ENCODE data around the gene AKAP14. TPM values are rescaled to one million over a fixed set of nuclear protein-coding genes. Genes with fewer than 3 reads are reported as not detected.

AKAP14 gene
- polyA plus RNA-seq (not detected in 3 replicates), polyA minus RNA-seq (not detected in 3 replicates)
- not detected for polyA plus RNA-seq (2011; ENCODE audit: low read depth)
- polyA plus RNA-seq (2011; cell fraction: cytosol; rRNA removed): not detected in 2 replicates
- not detected in 2 replicates for polyA plus RNA-seq (2011; cell fraction: nucleus; rRNA removed)
- polyA plus RNA-seq (2012; ENCODE audit: low replicate concordance): not detected in 2 replicates
- not detected for polyA minus RNA-seq (2011; cell fraction: cytosol; rRNA and poly(A)+ RNA removed)
- polyA minus RNA-seq (2011; cell fraction: nucleus; rRNA and poly(A)+ RNA removed): not detected in 2 replicates

- FAIRE-seq: no peak
- Histone ChIP-seq H3K36me3 (ENCODE audit: control insufficient read depth in 2 of 2, extremely low read depth in 1 of 2, insufficient read depth in 2 of 2, low read length in 2 of 2) (no peaks in the 10 kb centered on the region), H3K27ac (ENCODE audit: control insufficient read depth, insufficient read depth, low read length) (no peak within 1 kb of the TSS), H3K4me2 (ENCODE audit: control insufficient read depth, extremely low read depth, insufficient read depth, low read depth, low read length) (no peak within 1 kb of the TSS), H3K79me2 (ENCODE audit: control insufficient read depth, insufficient read depth, low read length) (no peaks in the 10 kb centered on the region), H2AFZ (ENCODE audit: control insufficient read depth, low read length) (no peak within 1 kb of the TSS), H3K9me3 (ENCODE audit: control insufficient read depth, low read depth, low read length) (no peaks in the 10 kb centered on the region), H3K9me1 (ENCODE audit: control insufficient read depth, extremely low read depth, insufficient read depth, low read length) (no peaks in the 10 kb centered on the region), H3K4me3 (ENCODE audit: control insufficient read depth in 2 of 3, extremely low read depth in 1 of 3, insufficient read depth in 2 of 3, low read depth in 1 of 3, low read length in 3 of 3) (no peak within 1 kb of the TSS), H3K4me1 (ENCODE audit: control insufficient read depth, extremely low read depth, insufficient read depth, low read length) (no peaks in the 10 kb centered on the region), H4K20me1 (ENCODE audit: control insufficient read depth, extremely low read depth, insufficient read depth, low read length) (no peaks in the 10 kb centered on the region), H3K27me3 (ENCODE audit: control insufficient read depth, extremely low read depth, insufficient read depth, low read length) (no peaks in the 10 kb centered on the region), H3K9ac (ENCODE audit: control insufficient read depth, extremely low read depth, insufficient read depth, low read length) (no peak within 1 kb of the TSS)
- TF ChIP-seq EZH2 (IDR thresholded peaks at IDR 0.05; ENCODE audit: low read length): no peak
- TF ChIP-seq CTCF (optimal IDR thresholded peaks at IDR 0.05 in 1 of 3, IDR thresholded peaks at IDR 0.05 in 1 of 3, conservative IDR thresholded peaks at IDR 0.05 in 1 of 3; ENCODE audit: extremely low read depth in 1 of 3, insufficient read depth in 2 of 3, low read length in 3 of 3): no peak
- DNase-seq (ENCODE audit: low read depth, low spot score): no peak
- dilution Hi-C loops (cut with MboI; ENCODE audit: extremely low pct_ligation_motif_present, low sequenced_read_pairs): no loop called here
These were observed at the start of gene AKAP14 for GRCh38 chrX:119895843-119896326. AKAP14 (plus strand) TSS chrX:119895893; CDS start chrX:119903224, 7,331 bp downstream.

GRCh38 chrX:119852382-119853353 is 43.0 kb upstream of the AKAP14 start, which contains the start of gene UPF3B:
UPF3B (minus strand) TSS chrX:119852963; CDS start chrX:119852928, 35 bp downstream.
- no peak for FAIRE-seq

More at GRCh38 chrX:119852382-119853353, 43.0 kb upstream of the AKAP14 start, which contains the start of gene UPF3B:
- no peak for TF ChIP-seq CTCF (optimal IDR thresholded peaks at IDR 0.05 in 1 of 3, IDR thresholded peaks at IDR 0.05 in 1 of 3, conservative IDR thresholded peaks at IDR 0.05 in 1 of 3; ENCODE audit: extremely low read depth in 1 of 3, insufficient read depth in 2 of 3, low read length in 3 of 3)
- no peak for TF ChIP-seq EZH2 (IDR thresholded peaks at IDR 0.05; ENCODE audit: low read length)
- Histone ChIP-seq H3K4me1 (ENCODE audit: control insufficient read depth, extremely low read depth, insufficient read depth, low read length) (no peaks in the 10 kb centered on the region), H4K20me1 (ENCODE audit: control insufficient read depth, extremely low read depth, insufficient read depth, low read length) (no peaks in the 10 kb centered on the region), H3K27me3 (ENCODE audit: control insufficient read depth, extremely low read depth, insufficient read depth, low read length) (no peaks in the 10 kb centered on the region), H2AFZ (ENCODE audit: control insufficient read depth, low read length) (peak within 1 kb of the TSS; percentile 91), H3K4me2 (ENCODE audit: control insufficient read depth, extremely low read depth, insufficient read depth, low read depth, low read length) (peak within 1 kb of the TSS; percentile 67), H3K79me2 (ENCODE audit: control insufficient read depth, insufficient read depth, low read length) (peaks cover 10% of the 10 kb centered on the region), H3K9me1 (ENCODE audit: control insufficient read depth, extremely low read depth, insufficient read depth, low read length) (no peaks in the 10 kb centered on the region), H3K4me3 (ENCODE audit: control insufficient read depth in 2 of 3, extremely low read depth in 1 of 3, insufficient read depth in 2 of 3, low read depth in 1 of 3, low read length in 3 of 3) (peak within 1 kb of the TSS; percentile 48 to 81 (median 79)), H3K9ac (ENCODE audit: control insufficient read depth, extremely low read depth, insufficient read depth, low read length) (peak within 1 kb of the TSS; percentile 89), H3K36me3 (ENCODE audit: control insufficient read depth in 2 of 2, extremely low read depth in 1 of 2, insufficient read depth in 2 of 2, low read length in 2 of 2) (no peaks in the 10 kb centered on the region), H3K9me3 (ENCODE audit: control insufficient read depth, low read depth, low read length) (no peaks in the 10 kb centered on the region), H3K27ac (ENCODE audit: control insufficient read depth, insufficient read depth, low read length) (peak within 1 kb of the TSS; percentile 75)
- DNase-seq (ENCODE audit: low read depth, low spot score): peak; percentile 87
- dilution Hi-C loops (cut with MboI; ENCODE audit: extremely low pct_ligation_motif_present, low sequenced_read_pairs): no loop called here
